Measurements from ENCODE around the gene RBBP6.
A peak's percentile ranks its signal among the peaks of the same experiment; 100 is the strongest.

Gene RBBP6

GRCh38 chr16:24525970-24526559 lies 13.3 kb upstream of the RBBP6 start:
- no peak for DNase-seq

- DNase-seq, result no peak
These were observed 12.5 kb upstream of the RBBP6 start for GRCh38 chr16:24526701-24527495.

- no peak for DNase-seq
These were observed 8.2 kb upstream of the RBBP6 start for GRCh38 chr16:24531166-24531565.

GRCh38 chr16:24534620-24535019 lies 4.7 kb upstream of the RBBP6 start:
- DNase-seq, result no peak

- no peak for DNase-seq
These were observed 3.5 kb upstream of the RBBP6 start for GRCh38 chr16:24535827-24536226.

- DNase-seq, result no peak
These were observed 2.7 kb upstream of the RBBP6 start for GRCh38 chr16:24536671-24537070.

GRCh38 chr16:24537474-24538337 lies 1.7 kb upstream of the RBBP6 start:
- DNase-seq, result peak; percentile 26

GRCh38 chr16:24538756-24539294 lies 541 bp upstream of the RBBP6 start:
- DNase-seq, result no peak

- DNase-seq, result peak; percentile 59
These were observed 660 bp downstream of the RBBP6 start for GRCh38 chr16:24539850-24540601.

GRCh38 chr16:24540602-24541210 lies 1.3 kb downstream of the RBBP6 start:
- peak; percentile 35 for DNase-seq

- peak; percentile 32 for DNase-seq
These were observed 2.0 kb downstream of the RBBP6 start for GRCh38 chr16:24541233-24541933.

- no peak for DNase-seq
These were observed 4.6 kb downstream of the RBBP6 start for GRCh38 chr16:24543949-24544348.

- DNase-seq, result no peak
These were observed 5.3 kb downstream of the RBBP6 start for GRCh38 chr16:24544640-24545039.

- DNase-seq, result no peak
These were observed 10.9 kb downstream of the RBBP6 start for GRCh38 chr16:24550295-24550694.

- DNase-seq, result no peak
These were observed 13.4 kb downstream of the RBBP6 start for GRCh38 chr16:24552705-24553246.

- DNase-seq, result no peak
These were observed 14.6 kb downstream of the RBBP6 start for GRCh38 chr16:24553983-24554382.

GRCh38 chr16:24555346-24555872 lies 16.0 kb downstream of the RBBP6 start:
- no peak for DNase-seq

- DNase-seq, result no peak
These were observed 23.4 kb downstream of the RBBP6 start for GRCh38 chr16:24562811-24563210.

- DNase-seq, result no peak
These were observed 29.0 kb downstream of the RBBP6 start for GRCh38 chr16:24568392-24568791.

- no peak for DNase-seq
These were observed 31.7 kb downstream of the RBBP6 start for GRCh38 chr16:24571096-24571495.

GRCh38 chr16:24572069-24572468 lies 32.7 kb downstream of the RBBP6 start:
- DNase-seq, result no peak

Data from CD4-positive, alpha-beta T cell treated with Interleukin-21 for 1 hour (primary cell).